Thoracic aorta (tissue), 2 donors: Measurements from ENCODE around the gene SLC35F6. TPM values are rescaled to one million over a fixed set of nuclear protein-coding genes. Genes with fewer than 3 reads are reported as not detected.
"Not testable (repeated sequence)": the region's sequence is repeated elsewhere in the genome, so short reads cannot be mapped to it uniquely, and the experiment has no call there.

Source experiments
- ATAC-seq: fragments of 150-250 bp; one replicate; pipeline ENCODE4 v1.8.0; 2017; ENCODE audit warnings: low read depth; ENCODE audit not compliant: insufficient number of reproducible peaks, low FRiP score
- DNase-seq: peaks from one replicate; pipeline ENCODE4 v3.0.0-alpha.2; 2020; ENCODE audit warnings: low spot score
- H3K27ac ChIP-seq, 2 donors: fragments of 200-600 bp; sonication (generic); 1 replicate in 1 of 2; 2 replicates in 1 of 2; pipeline ENCODE4 v1.5.1; 2016; ENCODE audit warnings: mild to moderate bottlenecking in 2 of 2, moderate library complexity in 2 of 2
- H3K27me3 ChIP-seq: fragments of 200-600 bp; sonication (generic); replicated peaks from 2 replicates; pipeline ENCODE4 v1.6.0; 2016; ENCODE audit warnings: mild to moderate bottlenecking; ENCODE audit not compliant: insufficient read depth
- H3K36me3 ChIP-seq: fragments of 200-600 bp; sonication (generic); one replicate; pipeline ENCODE4 v1.5.1; 2016
- H3K4me1 ChIP-seq, 2 donors: fragments of 200-600 bp; sonication (generic); 1 replicate in 1 of 2; 2 replicates in 1 of 2; pipeline versions ENCODE4 v1.5.1 to v1.6.0; 2016; ENCODE audit warnings: low read depth in 2 of 2, mild to moderate bottlenecking in 1 of 2; ENCODE audit not compliant: control insufficient read depth in 1 of 2
- H3K4me3 ChIP-seq: fragments of 200-600 bp; sonication (generic); 2 replicates; pipeline ENCODE4 v1.5.1; 2016; ENCODE audit warnings: mild to moderate bottlenecking
- H3K9me3 ChIP-seq: fragments of 200-600 bp; sonication (generic); 2 replicates; pipeline ENCODE4 v1.5.1; 2016
- total RNA-seq, 2 donors: library from RNA; depleted of rRNA; stranded (reverse); fragments of >200 nt; gene quantifications; one replicate each; pipeline versions ENCODE4 v1.1.0 to v1.2.3, GENCODE V29; 2016
- TF ChIP-seq, protein P1 (sequence below): fragments of 200-600 bp; sonication (generic); IDR thresholded peaks from one replicate; pipeline ENCODE4 v1.5.1; 2019; ENCODE audit warnings: antibody characterized with exemption

SLC35F6 gene
- total RNA-seq, 2 donors from 2014 or later = 43.7 to 44.5 TPM

DNA sequence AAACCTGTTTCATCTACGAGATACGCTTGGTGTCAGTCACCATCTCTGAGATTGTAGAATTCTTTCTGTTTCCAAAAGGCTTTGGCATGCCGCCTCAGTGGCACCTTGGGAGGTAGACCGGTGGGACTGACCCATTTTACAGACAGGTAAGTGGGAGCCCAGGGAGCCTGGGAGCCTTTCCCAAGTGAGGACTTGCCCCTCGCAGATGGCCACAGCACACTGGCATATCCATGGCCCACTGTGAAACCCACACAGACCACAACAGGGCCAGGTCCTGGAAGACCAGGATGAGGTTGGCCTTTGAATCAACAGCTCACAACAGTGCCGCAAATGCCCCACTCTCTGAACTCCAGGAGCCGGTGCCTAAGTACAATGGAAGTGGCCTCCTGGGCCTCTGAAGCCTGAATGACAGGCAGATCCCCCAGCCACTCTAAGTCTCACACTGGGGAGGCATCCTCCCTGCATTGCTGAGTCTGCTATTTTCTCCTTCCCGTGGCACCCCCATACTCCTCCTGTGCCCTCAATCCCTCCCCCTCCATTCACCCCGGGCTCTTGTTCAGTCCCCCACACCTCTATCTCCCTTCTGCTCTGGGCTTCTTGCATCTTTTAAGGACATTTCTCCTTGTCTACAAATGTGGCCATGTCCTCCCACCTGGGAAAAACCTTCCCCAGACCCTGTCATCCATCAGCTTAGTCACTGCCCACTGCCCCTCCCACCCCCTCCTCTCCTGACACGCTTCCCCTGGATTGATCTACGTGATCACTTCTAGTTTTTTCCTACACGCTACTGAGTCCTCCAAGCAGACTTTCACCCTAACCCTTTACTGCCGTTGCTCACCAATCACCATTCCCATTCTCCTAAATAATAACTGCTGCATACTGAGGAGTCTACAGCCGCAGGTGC lies 48.0 kb downstream of the SLC35F6 start:
- Histone ChIP-seq H3K36me3 (no peaks in the 10 kb centered on the region), H3K27me3 (no peaks in the 10 kb centered on the region), H3K27ac (no peak overlapping the region), H3K4me1 (no peaks in the 10 kb centered on the region), H3K4me3 (no peak overlapping the region), H3K9me3 (no peaks in the 10 kb centered on the region)
- TF ChIP-seq, protein P1, sequence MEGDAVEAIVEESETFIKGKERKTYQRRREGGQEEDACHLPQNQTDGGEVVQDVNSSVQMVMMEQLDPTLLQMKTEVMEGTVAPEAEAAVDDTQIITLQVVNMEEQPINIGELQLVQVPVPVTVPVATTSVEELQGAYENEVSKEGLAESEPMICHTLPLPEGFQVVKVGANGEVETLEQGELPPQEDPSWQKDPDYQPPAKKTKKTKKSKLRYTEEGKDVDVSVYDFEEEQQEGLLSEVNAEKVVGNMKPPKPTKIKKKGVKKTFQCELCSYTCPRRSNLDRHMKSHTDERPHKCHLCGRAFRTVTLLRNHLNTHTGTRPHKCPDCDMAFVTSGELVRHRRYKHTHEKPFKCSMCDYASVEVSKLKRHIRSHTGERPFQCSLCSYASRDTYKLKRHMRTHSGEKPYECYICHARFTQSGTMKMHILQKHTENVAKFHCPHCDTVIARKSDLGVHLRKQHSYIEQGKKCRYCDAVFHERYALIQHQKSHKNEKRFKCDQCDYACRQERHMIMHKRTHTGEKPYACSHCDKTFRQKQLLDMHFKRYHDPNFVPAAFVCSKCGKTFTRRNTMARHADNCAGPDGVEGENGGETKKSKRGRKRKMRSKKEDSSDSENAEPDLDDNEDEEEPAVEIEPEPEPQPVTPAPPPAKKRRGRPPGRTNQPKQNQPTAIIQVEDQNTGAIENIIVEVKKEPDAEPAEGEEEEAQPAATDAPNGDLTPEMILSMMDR = no peak
- no peak for DNase-seq
- ATAC-seq = no peak

DNA sequence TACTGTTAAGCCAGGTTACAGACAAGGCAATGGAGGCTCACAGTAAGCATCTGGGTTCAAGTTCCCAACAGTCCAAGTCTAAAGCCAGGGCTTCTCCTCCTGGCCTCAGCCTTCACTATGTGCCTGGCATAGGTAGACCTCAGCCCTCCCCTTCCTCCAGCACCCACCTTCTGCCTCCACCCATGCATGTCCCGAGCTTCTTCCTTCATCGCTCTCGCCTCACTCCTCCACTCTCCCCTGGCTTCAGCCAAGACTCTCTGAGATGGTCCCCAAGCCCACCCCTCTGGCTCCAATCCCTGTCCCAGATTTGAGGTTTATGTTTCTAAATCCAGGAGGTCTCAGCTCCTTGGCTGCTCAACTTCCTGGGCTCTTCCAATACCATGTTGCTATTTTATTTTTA lies 48.6 kb downstream of the SLC35F6 start:
- Histone ChIP-seq H3K27me3 (no peaks in the 10 kb centered on the region), H3K9me3 (no peaks in the 10 kb centered on the region), H3K27ac (no peak overlapping the region), H3K36me3 (no peaks in the 10 kb centered on the region), H3K4me3 (no peak overlapping the region), H3K4me1 (no peaks in the 10 kb centered on the region)
- no peak for ATAC-seq
- no peak for DNase-seq
- TF ChIP-seq, protein P1 = no peak

- not testable (repeated sequence) for H3K27ac ChIP-seq, H3K4me3 ChIP-seq, H3K4me1 ChIP-seq, H3K36me3 ChIP-seq, H3K9me3 ChIP-seq, DNase-seq, ATAC-seq, H3K27me3 ChIP-seq
Observed at GRCh38 chr2:26814072-26814765, 50.1 kb downstream of the SLC35F6 start.

- Histone ChIP-seq H3K27ac (no peak overlapping the region), H3K36me3 (no peaks in the 10 kb centered on the region), H3K9me3 (no peaks in the 10 kb centered on the region), H3K4me3 (no peak overlapping the region), H3K4me1 (no peaks in the 10 kb centered on the region), H3K27me3 (no peaks in the 10 kb centered on the region)
- no peak for DNase-seq
- TF ChIP-seq, protein P1 = no peak
- ATAC-seq = no peak
Observed at GRCh38 chr2:26816893-26817292, 52.8 kb downstream of the SLC35F6 start.

- no peak for DNase-seq
- H3K27me3 ChIP-seq = no peaks in the 10 kb centered on the region
Observed at GRCh38 chr2:26818255-26818654, 54.2 kb downstream of the SLC35F6 start.

More at GRCh38 chr2:26818255-26818654, 54.2 kb downstream of the SLC35F6 start:
- Histone ChIP-seq H3K4me3 (no peak overlapping the region), H3K9me3 (no peaks in the 10 kb centered on the region), H3K36me3 (no peaks in the 10 kb centered on the region), H3K27ac (no peak overlapping the region), H3K4me1 (no peaks in the 10 kb centered on the region)
- TF ChIP-seq, protein P1 = no peak
- no peak for ATAC-seq
